HG03565 (cell line): ENCODE data around the gene DCST2.

Experiments
- ATAC-seq: cut with Tn5 transposase; IDR thresholded peaks from one replicate; pipeline ENCODE4 v1.9.1; 2021; ENCODE audit warnings: mild to moderate bottlenecking, moderate library complexity; ENCODE audit not compliant: unreplicated experiment

Gene DCST2

GRCh38 chr1:155033524-155033923 is at the start of gene DCST2, which contains the start of gene DCST1:
Gene DCST2, minus strand, starts transcription at chr1:155033781. Its CDS starts 80 bp downstream, at chr1:155033701.
Gene DCST1, plus strand, starts transcription at chr1:155033824. Its CDS starts 213 bp downstream, at chr1:155034037.
- ATAC-seq = no peak

DNA sequence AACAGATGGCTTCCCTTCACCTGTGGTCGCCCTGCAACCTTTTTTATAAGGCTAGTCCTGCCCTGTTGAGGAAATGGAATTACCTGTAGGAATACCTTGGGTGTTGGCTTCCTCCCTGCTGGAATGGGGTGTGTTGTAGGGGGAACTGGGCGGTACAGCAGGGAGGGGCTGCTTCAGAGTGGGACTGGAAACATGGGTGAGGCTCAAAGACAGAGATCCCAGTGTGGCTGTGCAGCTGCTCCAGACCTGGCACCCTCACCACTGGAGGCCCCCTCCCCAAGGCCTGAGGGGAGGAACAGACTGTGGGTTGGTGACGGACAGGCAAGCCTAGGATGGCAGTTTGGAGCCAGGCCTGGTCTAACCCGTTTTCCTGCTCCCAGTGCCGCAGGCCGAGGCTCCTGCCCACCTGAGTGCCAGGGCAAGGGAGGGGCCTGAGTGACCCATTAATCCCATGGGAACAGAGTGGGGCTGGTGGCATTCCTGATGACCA is 49.5 kb upstream of the DCST2 start:
- ATAC-seq = no peak

DNA sequence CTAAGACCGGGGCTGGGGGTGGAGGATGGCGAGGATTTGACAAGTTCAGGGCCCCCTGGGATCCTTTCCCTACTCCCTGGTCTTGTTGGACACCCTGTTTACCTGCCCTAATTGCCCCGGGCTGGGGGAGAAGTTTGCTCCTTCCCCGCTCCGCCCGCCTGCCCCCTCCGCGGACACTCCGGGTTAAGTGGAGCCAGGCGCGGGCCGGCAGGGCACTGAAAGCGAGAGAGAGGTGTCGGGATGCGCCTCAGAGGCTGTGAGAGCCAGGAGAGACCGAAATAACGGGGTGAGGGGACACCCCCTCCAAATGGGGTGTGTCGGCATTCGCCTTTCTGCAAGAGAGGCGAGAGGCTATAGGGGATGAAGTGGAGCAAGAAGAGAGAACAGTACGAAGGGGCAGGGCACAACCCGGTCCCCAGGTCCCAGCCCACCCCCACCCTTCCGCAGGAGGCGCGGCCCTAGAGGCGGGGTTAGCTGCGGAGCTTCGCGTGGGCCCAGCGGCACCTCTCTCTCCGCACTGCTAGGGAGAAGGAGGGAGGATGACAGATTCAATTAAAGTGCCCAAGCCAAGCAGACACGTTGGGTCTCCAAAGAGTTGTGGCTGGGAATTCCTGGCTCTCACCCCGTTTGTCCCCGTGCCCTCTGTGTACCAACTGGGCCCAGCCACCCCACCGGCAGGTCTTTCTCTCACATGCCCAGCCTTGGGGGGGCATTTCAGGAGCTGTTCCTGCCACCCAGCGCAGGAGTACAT is 48.9 kb upstream of the DCST2 start:
- no peak for ATAC-seq

GRCh38 chr1:155081472-155082300 is 48.1 kb upstream of the DCST2 start:
- ATAC-seq = no peak

DNA sequence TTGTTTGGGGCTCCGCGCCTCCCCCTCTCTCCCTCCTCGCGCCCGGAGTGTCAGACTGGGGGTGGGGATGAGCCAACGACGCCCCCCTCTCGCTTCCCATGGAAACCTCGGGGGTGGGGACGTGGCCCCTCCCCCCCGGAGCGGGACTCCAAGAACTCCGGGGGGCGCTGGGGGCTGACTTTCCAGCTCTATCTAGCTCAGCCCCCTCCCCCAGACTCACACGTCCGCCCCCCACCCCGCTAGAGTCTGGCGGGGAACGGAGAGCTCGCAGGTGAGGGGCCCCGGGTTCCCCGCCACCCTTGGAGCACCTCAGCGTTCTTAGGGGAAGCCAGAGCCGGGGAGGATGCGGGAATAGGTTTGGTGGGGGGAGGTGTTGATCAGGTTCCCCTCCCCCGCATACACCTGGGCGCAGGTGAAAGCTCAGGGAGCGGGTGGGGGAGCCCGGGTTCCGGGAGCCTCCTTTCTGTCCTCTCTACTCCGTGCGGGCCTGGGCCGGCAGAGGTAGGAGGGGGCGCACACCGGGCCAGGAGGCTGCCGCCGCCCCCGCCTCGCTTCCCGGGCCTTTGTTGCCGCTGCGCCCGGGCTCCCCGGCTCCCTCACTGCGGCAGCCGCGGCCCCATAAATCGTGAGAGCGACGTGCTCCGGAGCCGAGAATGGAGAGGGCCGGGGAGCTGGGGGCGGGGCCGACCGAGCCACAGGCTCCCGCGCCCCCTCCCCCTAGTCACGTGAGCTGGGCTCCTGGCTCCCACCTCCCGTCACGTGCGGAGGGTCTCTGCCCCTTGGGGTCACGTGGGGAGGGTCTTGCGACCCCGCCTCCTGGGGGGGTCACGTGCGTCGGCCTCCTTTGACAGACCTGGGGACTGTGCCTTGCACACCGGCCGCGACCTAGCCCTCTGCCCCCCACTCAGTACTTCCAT is 47.0 kb upstream of the DCST2 start:
- no peak for ATAC-seq

DNA sequence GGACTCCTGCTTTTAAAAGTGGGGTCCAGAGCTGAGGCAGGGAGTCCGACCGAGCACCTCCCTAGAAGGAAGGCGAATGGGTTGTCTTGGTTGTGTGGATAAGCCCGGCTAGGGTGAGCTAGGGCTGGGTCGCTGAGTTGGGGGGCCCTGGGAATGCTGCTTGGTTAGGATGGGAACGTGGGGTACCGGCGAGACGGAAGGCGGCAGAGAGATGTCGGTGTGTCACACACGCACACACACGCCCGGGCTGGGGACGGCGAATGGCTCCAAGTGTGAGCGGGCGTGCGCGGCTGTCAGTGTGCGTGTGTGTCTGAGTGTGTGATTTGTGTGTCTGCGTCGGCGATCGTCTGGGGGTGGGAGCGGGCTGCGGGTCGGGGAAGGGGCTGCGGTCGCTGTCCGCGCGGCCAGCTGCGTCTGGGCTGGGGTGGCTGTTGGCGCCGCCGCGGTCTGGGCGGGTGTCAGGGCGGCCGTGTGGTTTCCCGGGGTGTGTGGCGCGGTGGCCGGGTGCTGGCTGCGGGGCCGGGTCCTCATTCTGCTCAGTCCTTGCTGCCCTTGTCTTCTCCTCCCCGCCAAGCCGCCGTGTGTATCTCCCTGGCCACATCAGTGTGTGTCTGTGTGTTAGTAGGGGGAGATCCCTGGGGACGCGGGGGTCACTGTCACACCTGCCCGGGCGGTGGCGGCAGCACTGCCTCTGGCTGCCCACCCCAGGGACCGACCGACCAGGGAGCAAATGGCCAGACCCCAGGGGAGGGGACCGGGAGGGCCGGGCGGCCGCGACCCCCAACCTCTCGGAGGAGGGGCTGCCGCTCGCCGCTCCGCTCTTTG is 46.1 kb upstream of the DCST2 start:
- ATAC-seq = no peak

DNA sequence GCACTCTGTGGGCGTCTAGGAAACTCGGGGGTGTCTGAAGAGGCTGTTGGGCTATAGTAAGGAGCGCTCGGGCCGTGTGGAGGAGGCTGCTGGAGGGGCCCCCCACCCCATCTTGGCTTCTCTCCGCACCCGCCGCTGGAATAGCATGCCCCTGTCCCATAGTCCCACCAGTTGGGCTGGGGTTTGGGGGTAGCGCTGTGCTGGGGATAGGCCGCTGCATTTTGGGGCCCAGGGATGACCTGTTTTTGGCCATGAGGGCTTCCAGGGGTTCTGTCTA is 45.6 kb upstream of the DCST2 start:
- no peak for ATAC-seq

GRCh38 chr1:155078469-155079209 is 45.1 kb upstream of the DCST2 start, which contains the start of gene EFNA3:
Gene EFNA3, plus strand, starts transcription at chr1:155078837. Its CDS starts 105 bp downstream, at chr1:155078942.
- no peak for ATAC-seq

- ATAC-seq = no peak
These were observed 44.3 kb upstream of the DCST2 start for GRCh38 chr1:155077758-155078445.

- ATAC-seq = no peak
These were observed 43.8 kb upstream of the DCST2 start for GRCh38 chr1:155077346-155077745.

- ATAC-seq = no peak
These were observed 42.8 kb upstream of the DCST2 start for GRCh38 chr1:155076371-155076770.

GRCh38 chr1:155075535-155075934 is 42.0 kb upstream of the DCST2 start:
- no peak for ATAC-seq

DNA sequence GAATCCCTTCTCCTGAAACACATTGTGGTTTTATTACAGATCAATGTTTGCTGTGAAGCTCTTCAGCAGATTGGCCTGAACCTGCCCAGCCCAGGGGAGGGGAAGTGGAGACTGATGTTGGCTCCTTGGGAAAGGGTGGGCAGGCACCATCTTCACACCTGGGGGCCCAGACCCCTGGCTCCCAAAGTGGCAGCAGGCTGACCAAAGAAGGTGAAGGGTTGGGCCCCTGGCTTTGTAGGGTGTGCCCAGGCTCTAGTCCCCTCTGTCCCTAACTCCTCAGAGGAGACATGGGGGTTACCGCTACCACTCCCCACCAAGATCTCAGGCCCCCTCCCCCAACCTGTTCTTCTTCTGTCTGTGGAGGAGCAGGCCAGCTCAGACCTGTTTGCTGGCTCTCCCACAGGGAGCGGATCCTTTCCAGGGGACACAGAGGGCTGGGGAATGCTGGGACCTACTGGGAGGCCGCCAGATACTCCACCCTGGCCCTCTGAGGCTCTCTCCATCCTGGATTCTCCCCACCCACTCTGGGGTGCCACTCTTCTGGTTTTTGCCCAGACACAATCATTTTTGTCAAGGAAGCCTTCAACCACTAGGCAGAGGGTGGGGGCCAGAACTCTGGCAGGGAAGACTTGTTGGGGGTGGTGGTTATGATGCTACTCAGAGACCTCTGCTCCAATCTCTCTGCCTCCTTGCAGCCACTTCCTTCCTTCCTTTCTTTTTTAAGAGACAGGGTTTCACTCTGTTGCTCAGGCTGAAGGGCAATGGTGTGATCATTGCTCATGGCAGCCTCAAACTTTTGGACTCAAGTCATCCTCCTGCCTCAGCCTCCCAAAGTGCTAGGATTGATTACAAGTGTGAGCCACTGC is 40.0 kb upstream of the DCST2 start:
- no peak for ATAC-seq

GRCh38 chr1:155072531-155073289 is 39.1 kb upstream of the DCST2 start:
- ATAC-seq = no peak

DNA sequence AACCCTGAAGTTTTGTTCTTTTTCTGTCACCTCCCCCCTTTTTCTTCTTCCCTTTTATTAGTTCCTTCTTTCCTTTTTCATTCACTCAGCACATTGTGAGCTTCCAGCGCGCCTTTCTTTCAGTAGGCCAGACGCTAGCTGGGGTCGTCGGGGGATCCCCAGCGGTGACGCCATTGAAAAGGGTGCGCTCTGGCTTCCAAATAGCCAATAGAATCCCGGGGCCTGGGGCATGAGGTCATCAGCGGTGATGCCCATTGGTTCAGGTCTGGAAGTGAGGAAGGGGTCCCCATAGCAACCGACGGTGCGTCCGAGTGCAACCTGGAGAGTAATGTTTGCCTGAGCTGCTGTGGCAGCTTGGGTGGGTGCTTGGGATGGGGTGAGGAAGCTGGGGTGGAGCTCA is 38.1 kb upstream of the DCST2 start:
- no peak for ATAC-seq

GRCh38 chr1:155070721-155071569 is 37.4 kb upstream of the DCST2 start:
- no peak for ATAC-seq
